H1 (cell line): Measurements from ENCODE around the gene SLC35F1. TPM values are rescaled to one million over a fixed set of nuclear protein-coding genes. Genes with fewer than 3 reads are reported as not detected.

ENCODE experiments used
- CTCF ChIA-PET: fragments of 300-600 bp; sonication (Branson Sonifier 250); formaldehyde crosslinking; loops from one replicate; lab custom pipeline; 2021; ENCODE audit not compliant: partially characterized antibody; lab: Charles Lee
- POLR2A ChIA-PET: fragments of 300-600 bp; sonication (Branson Sonifier 250); formaldehyde crosslinking; loops from one replicate; lab custom pipeline; 2021; ENCODE audit warnings: inconsistent platforms; ENCODE audit not compliant: partially characterized antibody; lab: Charles Lee
- DNase-seq, 2 experiments: peaks; one replicate each; pipeline versions ENCODE4 v3.0.0 to v3.0.0-alpha.2; 2010 to 2022; ENCODE audit warnings: low spot score in 2 of 2, low read depth in 1 of 2, mixed read lengths in 1 of 2
- FAIRE-seq: peaks from 2 replicates; lab custom pipeline; 2011; peaks lifted over from hg19 to GRCh38; lab: Jason Lieb, UNC
- H2AFZ ChIP-seq: 2 replicates; pipeline ENCODE4 v1.8.1; 2012; ENCODE audit warnings: low read length, inconsistent platforms
- H2AK5ac ChIP-seq: 2 replicates; pipeline ENCODE4 v1.6.1; 2013; ENCODE audit warnings: low read depth, low read length
- H2BK120ac ChIP-seq: replicated peaks from 2 replicates; pipeline ENCODE3; 2013; ENCODE audit warnings: low read depth, low read length, inconsistent platforms
- H2BK12ac ChIP-seq: 2 replicates; pipeline ENCODE4 v1.6.1; 2013; ENCODE audit warnings: low read depth, low read length
- H2BK15ac ChIP-seq: 2 replicates; pipeline ENCODE4 v1.6.1; 2013; ENCODE audit warnings: low read length
- H2BK20ac ChIP-seq: 2 replicates; pipeline ENCODE4 v1.6.1; 2013; ENCODE audit warnings: low read length
- H2BK5ac ChIP-seq: 2 replicates; pipeline ENCODE4 v1.6.1; 2013; ENCODE audit warnings: low read depth, low read length
- H3K14ac ChIP-seq: 2 replicates; pipeline ENCODE4 v1.6.1; 2013; ENCODE audit warnings: inconsistent platforms; ENCODE audit not compliant: insufficient read length
- H3K18ac ChIP-seq: 2 replicates; pipeline ENCODE4 v1.6.1; 2013; ENCODE audit warnings: low read length; ENCODE audit errors: extremely low read depth
- H3K23ac ChIP-seq: 2 replicates; pipeline ENCODE4 v1.6.1; 2013; ENCODE audit warnings: inconsistent platforms; ENCODE audit not compliant: insufficient read length
- H3K23me2 ChIP-seq: 2 replicates; pipeline ENCODE4 v1.6.1; 2013; ENCODE audit warnings: low read depth, low read length
- H3K27ac ChIP-seq: 2 replicates; pipeline ENCODE4 v1.6.1; 2011; ENCODE audit warnings: low read depth, low read length, inconsistent platforms
- H3K27me3 ChIP-seq, 4 experiments: replicated peaks in 1 of 4; 1 replicate in 1 of 4; 2 replicates in 3 of 4; pipeline versions ENCODE4 v1.6.1 to v1.8.1; 2011 to 2013; ENCODE audit warnings: low read length in 3 of 4, mild to moderate bottlenecking in 3 of 4, inconsistent platforms in 2 of 4, mixed read lengths in 2 of 4, moderate library complexity in 1 of 4; ENCODE audit not compliant: control insufficient read depth in 3 of 4, insufficient read depth in 3 of 4; ENCODE audit errors: extremely low read depth in 1 of 4
- H3K36me3 ChIP-seq, 4 experiments: 2 replicates each; pipeline versions ENCODE4 v1.6.1 to v1.8.1; 2011 to 2013; ENCODE audit warnings: mild to moderate bottlenecking in 4 of 4, low read length in 3 of 4, moderate library complexity in 2 of 4, control low read depth in 1 of 4, inconsistent platforms in 1 of 4; ENCODE audit not compliant: insufficient read depth in 4 of 4, control insufficient read depth in 2 of 4
- H3K4ac ChIP-seq: replicated peaks from 2 replicates; pipeline ENCODE3; 2013; ENCODE audit warnings: low read length, low read depth, mixed read lengths, inconsistent platforms; ENCODE audit not compliant: insufficient read length
- H3K4me1 ChIP-seq, 4 experiments: replicated peaks in 1 of 4; 1 replicate in 1 of 4; 2 replicates in 3 of 4; pipeline versions ENCODE4 v1.6.1 to v1.8.1; 2011 to 2013; ENCODE audit warnings: low read length in 3 of 4, inconsistent platforms in 2 of 4, mixed read lengths in 1 of 4; ENCODE audit not compliant: insufficient read depth in 4 of 4, control insufficient read depth in 3 of 4
- H3K4me2 ChIP-seq, 2 experiments: 2 replicates each; pipeline versions ENCODE4 v1.6.1 to v1.8.1; 2011 to 2013; ENCODE audit warnings: low read depth in 2 of 2, low read length in 2 of 2, control low read depth in 1 of 2, inconsistent platforms in 1 of 2, mild to moderate bottlenecking in 1 of 2; ENCODE audit not compliant: insufficient read depth in 1 of 2
- H3K4me3 ChIP-seq, 4 experiments: fragments of 200-600, 300-600 bp in 1 of 4; sonication (generic), shearing (Covaris generic), sonication (Bioruptor Twin) in 1 of 4; 2 replicates each; pipeline versions ENCODE4 v1.5.1 to v1.8.1; 2011 to 2016; ENCODE audit warnings: low read length in 4 of 4, low read depth in 3 of 4, control low read depth in 2 of 4, inconsistent platforms in 2 of 4, mild to moderate bottlenecking in 2 of 4, mixed read lengths in 1 of 4, moderate library complexity in 1 of 4; ENCODE audit not compliant: insufficient read depth in 2 of 4; ENCODE audit errors: extremely low read depth in 1 of 4
- H3K56ac ChIP-seq: replicated peaks from 2 replicates; pipeline ENCODE3; 2013; ENCODE audit warnings: low read depth, mild to moderate bottlenecking, mixed read lengths, low read length, inconsistent platforms; ENCODE audit not compliant: insufficient read length
- H3K79me1 ChIP-seq: 2 replicates; pipeline ENCODE4 v1.6.1; 2013; ENCODE audit warnings: low read depth, low read length, control low read depth
- H3K79me2 ChIP-seq, 2 experiments: 2 replicates each; pipeline versions ENCODE4 v1.6.1 to v1.8.1; 2012 to 2013; ENCODE audit warnings: low read length in 2 of 2, mild to moderate bottlenecking in 2 of 2, inconsistent platforms in 1 of 2; ENCODE audit not compliant: insufficient read depth in 2 of 2, control insufficient read depth in 1 of 2
- H3K9ac ChIP-seq, 4 experiments: replicated peaks in 1 of 4; 1 replicate in 1 of 4; 2 replicates in 3 of 4; pipeline versions ENCODE4 v1.6.1 to v1.8.1; 2011 to 2013; ENCODE audit warnings: low read depth in 3 of 4, low read length in 3 of 4, control low read depth in 2 of 4, mild to moderate bottlenecking in 2 of 4, moderate library complexity in 2 of 4, inconsistent platforms in 1 of 4; ENCODE audit errors: extremely low read depth in 1 of 4
- H3K9me3 ChIP-seq, 2 experiments: 2 replicates each; pipeline versions ENCODE4 v1.6.1 to v1.8.1; 2012 to 2013; ENCODE audit warnings: mild to moderate bottlenecking in 2 of 2, moderate library complexity in 2 of 2, control low read depth in 1 of 2, inconsistent platforms in 1 of 2, low read depth in 1 of 2, low read length in 1 of 2, mixed read lengths in 1 of 2; ENCODE audit not compliant: insufficient read depth in 2 of 2
- H4K20me1 ChIP-seq, 2 experiments: replicated peaks in 1 of 2; 2 replicates each; pipeline versions ENCODE3 to v1.8.1; 2011 to 2013; ENCODE audit warnings: inconsistent platforms in 2 of 2, low read length in 2 of 2, mild to moderate bottlenecking in 1 of 2; ENCODE audit not compliant: insufficient read depth in 2 of 2, control insufficient read depth in 1 of 2
- H4K5ac ChIP-seq: 2 replicates; pipeline ENCODE4 v1.6.1; 2013; ENCODE audit warnings: low read length, low read depth, mixed read lengths, inconsistent platforms; ENCODE audit not compliant: insufficient read length
- H4K8ac ChIP-seq: 2 replicates; pipeline ENCODE4 v1.8.0; 2013; ENCODE audit warnings: mild to moderate bottlenecking, moderate library complexity, low read length, inconsistent platforms; ENCODE audit not compliant: insufficient read depth; ENCODE audit errors: extremely low read depth
- H4K91ac ChIP-seq: replicated peaks from 2 replicates; pipeline ENCODE3; 2013; ENCODE audit warnings: low read length, mixed read lengths, inconsistent platforms; ENCODE audit not compliant: insufficient read length
- CEBPB ChIP-seq: IDR thresholded peaks from 2 replicates; pipeline ENCODE4 v1.6.1; 2012; ENCODE audit warnings: low read depth, low read length
- CHD2 ChIP-seq: IDR thresholded peaks from 2 replicates; pipeline ENCODE4 v1.6.1; 2012; ENCODE audit warnings: low read length, improper control_type of control experiment
- CREB1 ChIP-seq: IDR thresholded peaks from 2 replicates; pipeline ENCODE4 v1.6.1; 2012; ENCODE audit warnings: inconsistent platforms
- GTF2F1 ChIP-seq: IDR thresholded peaks from 2 replicates; pipeline ENCODE4 v1.6.1; 2012; ENCODE audit warnings: low read depth, low read length, improper control_type of control experiment, borderline replicate concordance
- MAFK ChIP-seq: IDR thresholded peaks from 2 replicates; pipeline ENCODE4 v1.6.1; 2012; ENCODE audit warnings: low read depth, mild to moderate bottlenecking, improper control_type of control experiment, low read length
- POLR2AphosphoS5 ChIP-seq: IDR thresholded peaks from 2 replicates; pipeline ENCODE4 v1.6.1; 2011; ENCODE audit warnings: low read depth, low read length
- RBBP5 ChIP-seq: IDR thresholded peaks from 2 replicates; pipeline ENCODE4 v1.7.1; 2012; ENCODE audit warnings: low read depth, mild to moderate bottlenecking, inconsistent platforms, low read length, moderate library complexity, borderline replicate concordance
- RFX5 ChIP-seq: IDR thresholded peaks from 2 replicates; pipeline ENCODE4 v1.6.1; 2011; ENCODE audit warnings: low read depth, low read length, improper control_type of control experiment, borderline replicate concordance
- RNF2 ChIP-seq: fragments of 200-900, 300-1000 bp; sonication (generic); IDR thresholded peaks from 2 replicates; pipeline ENCODE4 v1.7.1; 2016; ENCODE audit warnings: borderline replicate concordance, low read depth, mild to moderate bottlenecking, antibody characterized with exemption, low read length; ENCODE audit not compliant: poor library complexity, severe bottlenecking; ENCODE audit errors: missing control alignments
- RXRA ChIP-seq: IDR thresholded peaks from 2 replicates; pipeline ENCODE4 v1.6.1; 2011; ENCODE audit warnings: low read depth, mild to moderate bottlenecking, low read length, moderate library complexity; ENCODE audit not compliant: insufficient read depth
- SP2 ChIP-seq: IDR thresholded peaks from 2 replicates; pipeline ENCODE4 v1.6.1; 2012; ENCODE audit warnings: mild to moderate bottlenecking, low read length, inconsistent platforms
- SP4 ChIP-seq: IDR thresholded peaks from 2 replicates; pipeline ENCODE4 v1.6.1; 2012; ENCODE audit warnings: low read length, inconsistent platforms
- TAF7 ChIP-seq: optimal IDR thresholded peaks from 2 replicates; pipeline ENCODE3; 2011; ENCODE audit warnings: low read depth, mild to moderate bottlenecking, inconsistent platforms, low read length, moderate library complexity, borderline replicate concordance
- TBP ChIP-seq: IDR thresholded peaks from 2 replicates; pipeline ENCODE4 v1.6.1; 2011; ENCODE audit warnings: low read depth, low read length, improper control_type of control experiment
- USF2 ChIP-seq: IDR thresholded peaks from 2 replicates; pipeline ENCODE4 v1.6.1; 2011; ENCODE audit warnings: low read length, improper control_type of control experiment
- WGBS, 2 experiments: shearing (Covaris generic) in 1 of 2; methylation state at CpG; one replicate each; pipeline versions ENCODE4 v1.1.6 to v1.1.7; 2013 to 2015; ENCODE audit warnings: low lambda C conversion rate in 2 of 2, mixed read lengths in 2 of 2, inconsistent platforms in 1 of 2, low coverage in 1 of 2, missing lambda C conversion rate in 1 of 2; ENCODE audit not compliant: insufficient replicate concordance in 2 of 2, insufficient coverage in 1 of 2, insufficient read length in 1 of 2; ENCODE audit errors: extremely low coverage in 1 of 2, missing lambda C conversion rate in 1 of 2; 5-methylcytosine and 5-hydroxymethylcytosine counted together
- polyA plus RNA-seq, 7 experiments: library from polyadenylated mRNA; depleted of rRNA in 3 of 7; stranded (reverse) in 5 of 7; unstranded in 2 of 7; fragments of >200 nt in 5 of 7; fragments of 200-250 nt in 2 of 7; gene quantifications; 1 replicate in 5 of 7; 2 replicates in 1 of 7; 4 replicates in 1 of 7; pipeline versions ENCODE4 v1.2.1 to v1.2.3, GENCODE V29; 2011 to 2013; ENCODE audit warnings: missing spikeins in 2 of 7, mixed read lengths in 2 of 7
- total RNA-seq: library from RNA; stranded (reverse); fragmentation: NEBNext Ultra II Directional; extraction: Animal tissue kit (Norgen Biotek cat#: 25700); gene quantifications from 2 replicates; pipeline ENCODE4 v1.2.1, GENCODE V29; 2021

SLC35F1 gene
- total and polyA plus RNA-seq, 2 of the 8 experiments (the other 6 are each of a cell fraction or from before 2014, with no cell fraction given) = 7.0 to 10.0 TPM

GRCh38 chr6:118280210-118280609 lies 373.1 kb downstream of the SLC35F1 start:
- peaks cover 0 to 3% (median 1%) of the 10 kb centered on the region in 4 experiments; a peak in 2 of 7 replicates for H3K4me1 ChIP-seq
- no peaks in the 10 kb centered on the region for H3K9me3 ChIP-seq
- H3K79me2 ChIP-seq = no peaks in the 10 kb centered on the region
- no peaks in the 10 kb centered on the region for H3K23me2 ChIP-seq
- no peak overlapping the region for H3K18ac ChIP-seq
- H3K79me1 ChIP-seq = no peaks in the 10 kb centered on the region
- H2BK15ac ChIP-seq = no peak overlapping the region
- H3K9ac ChIP-seq = no peak overlapping the region
- no peak for FAIRE-seq
- ChIA-PET CTCF (interaction anchor here (0.9 to 1.4 kb wide), 3 partner anchors 17 to 300 kb away, joined by 3 to 5 read pairs (median 3); no protein-coding TSS in a partner anchor), POLR2A (no interaction called here)
- H2AFZ ChIP-seq = no peak overlapping the region
- H2BK20ac ChIP-seq = no peak overlapping the region
- no peak overlapping the region for H3K4ac ChIP-seq
- H2AK5ac ChIP-seq = no peak overlapping the region
- H4K91ac ChIP-seq = no peak overlapping the region
- 85% methylated on average over 2 of the region's 2 CpGs; no CpG with 5 or more reads in 1 of the 2 experiments for WGBS, 2 experiments
- no peak for DNase-seq
- no peak overlapping the region for H2BK120ac ChIP-seq
- no peak overlapping the region for H3K56ac ChIP-seq
- H2BK5ac ChIP-seq = no peak overlapping the region
- H3K36me3 ChIP-seq = no peaks in the 10 kb centered on the region
- H3K4me3 ChIP-seq = no peak overlapping the region
- H3K23ac ChIP-seq = no peak overlapping the region
- no peaks in the 10 kb centered on the region for H4K20me1 ChIP-seq
- H4K8ac ChIP-seq = no peak overlapping the region
- no peak overlapping the region for H4K5ac ChIP-seq
- H3K27me3 ChIP-seq = no peaks in the 10 kb centered on the region
- no peak overlapping the region for H3K4me2 ChIP-seq
- no peak overlapping the region for H3K27ac ChIP-seq
- no peak overlapping the region for H3K14ac ChIP-seq
- H2BK12ac ChIP-seq = no peak overlapping the region
- TF ChIP-seq MAFK = no peak
- TF ChIP-seq TBP = no peak
- no peak for TF ChIP-seq POLR2AphosphoS5
- no peak for TF ChIP-seq SP4
- no peak for TF ChIP-seq TAF7
- TF ChIP-seq RNF2 = no peak
- no peak for TF ChIP-seq CHD2
- TF ChIP-seq CEBPB = no peak
- no peak for TF ChIP-seq RBBP5
- TF ChIP-seq SP2 = no peak
- TF ChIP-seq RFX5 = no peak
- no peak for TF ChIP-seq USF2
- TF ChIP-seq CREB1 = no peak
- no peak for TF ChIP-seq GTF2F1
- no peak for TF ChIP-seq RXRA
